Calu3 (cell line): ENCODE measurements around the gene MSI2. TPM values are rescaled to one million over a fixed set of nuclear protein-coding genes. Genes with fewer than 3 reads are reported as not detected.

Experiments
- BruUV-seq: library from RNA; stranded (reverse); fragments of 400-500 nt; replicated peaks from 2 replicates; lab custom pipeline; 2021; lab: Mats Ljungman, UMichigan
- CTCF ChIA-PET: fragments of 300-600 bp; sonication (Branson Sonifier 250); formaldehyde crosslinking; loops from one replicate; lab custom pipeline; 2022; ENCODE audit warnings: antibody characterized with exemption; lab: Charles Lee
- DNase-seq: peaks from one replicate; pipeline ENCODE4 v3.0.0; 2022
- H3K27ac Mint-ChIP-seq: one replicate; pipeline ENCODE4 v1.8.0; 2022; ENCODE audit warnings: mixed read lengths; ENCODE audit not compliant: unreplicated experiment
- H3K27me3 Mint-ChIP-seq: one replicate; pipeline ENCODE4 v1.8.0; 2022; ENCODE audit warnings: mixed read lengths; ENCODE audit not compliant: unreplicated experiment
- H3K36me3 Mint-ChIP-seq: one replicate; pipeline ENCODE4 v1.8.0; 2022; ENCODE audit warnings: mild to moderate bottlenecking, moderate library complexity, mixed read lengths; ENCODE audit not compliant: insufficient read depth, unreplicated experiment
- H3K4me1 Mint-ChIP-seq: one replicate; pipeline ENCODE4 v1.8.0; 2022; ENCODE audit warnings: mild to moderate bottlenecking, low read depth, mixed read lengths; ENCODE audit not compliant: unreplicated experiment
- H3K4me3 Mint-ChIP-seq: one replicate; pipeline ENCODE4 v1.8.0; 2022; ENCODE audit warnings: mild to moderate bottlenecking, low read depth, moderate library complexity, mixed read lengths; ENCODE audit not compliant: unreplicated experiment
- H3K9me3 Mint-ChIP-seq: one replicate; pipeline ENCODE4 v1.8.0; 2022; ENCODE audit warnings: low read depth, mixed read lengths; ENCODE audit not compliant: unreplicated experiment
- intact Hi-C: fragments of 100-400 bp; cut with micrococcal nuclease; formaldehyde crosslinking; loops from one replicate; pipeline ENCODE4 v1.10.0; 2022; ENCODE audit not compliant: unreplicated experiment
- total RNA-seq: library from RNA; stranded (reverse); gene quantifications from 2 replicates; pipeline ENCODE4 v1.2.3, GENCODE V29; 2022
- TF ChIP-seq, protein P1 (sequence below): fragments of 200-600 bp; IDR thresholded peaks from one replicate; pipeline ENCODE4 v1.8.0; 2022; ENCODE audit warnings: antibody characterized with exemption; ENCODE audit not compliant: unreplicated experiment

MSI2 gene
- total RNA-seq, 1 experiment from 2014 or later = 66.4 TPM

DNA sequence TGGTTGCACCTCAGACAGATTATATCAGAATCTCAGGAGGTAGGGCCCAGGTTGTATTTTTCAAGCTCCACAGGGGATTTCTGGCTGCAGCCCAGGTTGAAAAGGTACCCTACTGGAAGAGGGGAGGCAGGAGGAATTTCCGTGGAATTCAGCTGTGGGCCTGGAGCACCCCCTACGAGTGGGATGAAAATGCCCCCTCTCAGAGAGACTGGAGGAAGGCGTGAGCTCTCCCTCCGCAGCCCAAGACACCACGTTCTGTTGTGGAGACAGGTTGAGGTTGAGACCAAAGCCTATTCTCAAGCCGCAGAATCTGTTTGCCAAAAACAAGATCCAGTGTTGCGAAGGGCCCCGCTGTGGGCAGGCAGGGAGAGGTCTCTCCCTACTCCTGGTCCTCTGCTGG, 386.7 kb downstream of the MSI2 start:
- no peaks in the 10 kb centered on the region for H3K4me1 Mint-ChIP-seq
- DNase-seq = no peak
- H3K36me3 Mint-ChIP-seq = no peaks in the 10 kb centered on the region
- H3K4me3 Mint-ChIP-seq = no peak overlapping the region
- TF ChIP-seq, protein P1, sequence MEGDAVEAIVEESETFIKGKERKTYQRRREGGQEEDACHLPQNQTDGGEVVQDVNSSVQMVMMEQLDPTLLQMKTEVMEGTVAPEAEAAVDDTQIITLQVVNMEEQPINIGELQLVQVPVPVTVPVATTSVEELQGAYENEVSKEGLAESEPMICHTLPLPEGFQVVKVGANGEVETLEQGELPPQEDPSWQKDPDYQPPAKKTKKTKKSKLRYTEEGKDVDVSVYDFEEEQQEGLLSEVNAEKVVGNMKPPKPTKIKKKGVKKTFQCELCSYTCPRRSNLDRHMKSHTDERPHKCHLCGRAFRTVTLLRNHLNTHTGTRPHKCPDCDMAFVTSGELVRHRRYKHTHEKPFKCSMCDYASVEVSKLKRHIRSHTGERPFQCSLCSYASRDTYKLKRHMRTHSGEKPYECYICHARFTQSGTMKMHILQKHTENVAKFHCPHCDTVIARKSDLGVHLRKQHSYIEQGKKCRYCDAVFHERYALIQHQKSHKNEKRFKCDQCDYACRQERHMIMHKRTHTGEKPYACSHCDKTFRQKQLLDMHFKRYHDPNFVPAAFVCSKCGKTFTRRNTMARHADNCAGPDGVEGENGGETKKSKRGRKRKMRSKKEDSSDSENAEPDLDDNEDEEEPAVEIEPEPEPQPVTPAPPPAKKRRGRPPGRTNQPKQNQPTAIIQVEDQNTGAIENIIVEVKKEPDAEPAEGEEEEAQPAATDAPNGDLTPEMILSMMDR = no peak
- no peaks in the 10 kb centered on the region for H3K9me3 Mint-ChIP-seq
- no peak overlapping the region for H3K27ac Mint-ChIP-seq
- no peaks in the 10 kb centered on the region for H3K27me3 Mint-ChIP-seq
- CTCF ChIA-PET = interaction anchor here (0.6 kb wide), 1 partner anchor 9 kb away, joined by 6 read pairs; no protein-coding TSS in a partner anchor
- intact Hi-C loops = no loop called here
- BruUV-seq = no TSS peak

DNA sequence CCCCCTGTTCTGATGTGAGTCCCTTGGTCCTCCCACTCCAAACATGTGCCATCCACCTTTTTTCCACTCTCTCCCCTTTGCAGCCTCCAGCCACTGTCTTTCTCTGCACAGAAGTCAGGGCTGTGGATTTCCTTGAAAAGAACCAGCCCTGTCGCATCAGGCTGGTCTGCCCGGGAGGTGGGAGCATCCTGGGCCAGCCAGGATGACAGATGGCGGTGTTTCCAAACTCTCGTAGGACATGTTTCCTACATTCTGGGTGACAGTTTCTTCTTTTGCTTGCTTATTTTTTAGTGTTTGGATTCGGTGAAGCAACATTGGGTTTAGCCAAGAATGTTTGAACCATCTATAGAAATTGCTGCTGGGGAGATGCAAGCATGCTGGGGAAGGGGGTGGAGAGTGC, 388.0 kb downstream of the MSI2 start:
- no peak overlapping the region for H3K27ac Mint-ChIP-seq
- H3K27me3 Mint-ChIP-seq = no peaks in the 10 kb centered on the region
- intact Hi-C loops = no loop called here
- BruUV-seq = no TSS peak
- CTCF ChIA-PET = no interaction called here
- no peaks in the 10 kb centered on the region for H3K36me3 Mint-ChIP-seq
- no peaks in the 10 kb centered on the region for H3K4me1 Mint-ChIP-seq
- DNase-seq = no peak
- TF ChIP-seq, protein P1 = no peak
- no peaks in the 10 kb centered on the region for H3K9me3 Mint-ChIP-seq
- H3K4me3 Mint-ChIP-seq = no peak overlapping the region

DNA sequence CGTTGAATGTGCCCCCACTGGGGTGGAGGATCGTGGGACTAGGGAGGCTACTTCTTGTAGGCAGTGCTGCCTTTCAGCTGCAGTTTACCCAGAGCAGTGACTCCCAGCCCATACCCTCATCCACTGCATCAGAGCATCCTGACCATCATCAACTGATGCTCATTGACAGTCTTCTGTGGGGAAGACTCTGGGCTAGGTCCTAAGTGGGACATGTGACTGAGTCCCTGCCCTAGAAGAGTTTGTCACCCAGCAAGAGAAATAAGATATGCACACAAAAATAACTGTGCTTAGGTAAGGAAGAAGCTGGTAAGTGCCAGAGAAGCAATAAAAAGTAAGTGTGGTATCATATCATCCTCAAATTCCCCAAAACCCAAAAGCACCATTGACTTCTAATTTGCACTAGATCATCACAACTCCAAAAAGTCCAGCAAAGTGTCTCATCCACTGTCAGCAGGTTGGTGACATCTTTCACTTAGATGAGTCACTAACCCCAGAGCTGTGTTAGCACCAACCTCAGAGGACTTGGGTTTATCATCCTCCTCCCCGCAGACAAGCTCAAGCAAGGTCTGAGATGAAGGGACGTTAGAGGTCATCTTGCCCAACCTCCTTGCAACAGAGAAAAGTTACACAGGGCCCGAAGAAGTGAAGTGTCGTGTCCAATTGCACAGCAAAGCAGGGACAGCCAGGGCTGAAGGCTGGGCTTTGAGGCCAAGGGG, 389.8 kb downstream of the MSI2 start:
- BruUV-seq = no TSS peak
- CTCF ChIA-PET = no interaction called here

DNA sequence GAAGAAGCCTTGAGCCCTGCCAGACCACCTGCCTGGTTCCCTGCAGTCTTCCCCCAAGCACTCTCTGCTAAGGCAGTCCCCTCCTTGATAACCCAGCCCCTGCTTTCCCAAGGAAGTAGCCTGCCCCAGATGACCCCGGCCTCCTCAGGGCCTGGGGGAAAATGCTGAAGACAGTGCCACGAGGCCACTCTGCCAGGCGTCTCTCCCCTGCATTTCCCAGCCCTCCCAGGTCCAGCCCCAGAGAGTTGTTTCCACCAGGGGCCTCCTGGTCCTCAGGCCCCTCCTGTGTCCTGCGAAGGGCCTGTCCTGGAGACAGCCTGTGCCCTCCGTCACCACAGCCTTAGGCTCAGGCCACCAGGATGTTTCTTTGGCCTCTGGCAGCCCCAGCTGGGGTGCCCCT, 392.4 kb downstream of the MSI2 start:
- Mint-ChIP-seq H3K27ac (no peak overlapping the region), H3K4me3 (no peak overlapping the region)

More for the DNA sequence above, 389.8 kb downstream of the MSI2 start:
- Mint-ChIP-seq H3K27me3 (no peaks in the 10 kb centered on the region), H3K4me3 (no peak overlapping the region), H3K36me3 (peaks cover 5% of the 10 kb centered on the region), H3K27ac (no peak overlapping the region), H3K4me1 (no peaks in the 10 kb centered on the region), H3K9me3 (no peaks in the 10 kb centered on the region)
- TF ChIP-seq, protein P1 = no peak
- no peak for DNase-seq
- intact Hi-C loops = no loop called here

More for the DNA sequence above, 392.4 kb downstream of the MSI2 start:
- no TSS peak for BruUV-seq
- no peaks in the 10 kb centered on the region for H3K9me3 Mint-ChIP-seq
- H3K36me3 Mint-ChIP-seq = peaks cover 5% of the 10 kb centered on the region
- H3K4me1 Mint-ChIP-seq = no peaks in the 10 kb centered on the region
- DNase-seq = no peak
- intact Hi-C loops = no loop called here
- TF ChIP-seq, protein P1 = no peak
- no peaks in the 10 kb centered on the region for H3K27me3 Mint-ChIP-seq
- CTCF ChIA-PET = no interaction called here
